Loucy (cell line): Measurements from ENCODE around the gene ENTPD1.

Experiments used
- H2AFZ ChIP-seq: fragments of 200-600 bp; sonication (generic); 2 replicates; pipeline ENCODE4 v1.6.0; 2016; ENCODE audit warnings: antibody characterized with exemption, mild to moderate bottlenecking, low read length, moderate library complexity
- H3F3A ChIP-seq: fragments of 200-600 bp; 2 replicates; pipeline ENCODE4 v1.6.0; 2016; ENCODE audit warnings: antibody characterized with exemption, low read depth, mild to moderate bottlenecking
- H3K27me3 ChIP-seq: fragments of 200-600 bp; sonication (generic); 2 replicates; pipeline ENCODE4 v1.6.1; 2014; ENCODE audit warnings: low read length, mild to moderate bottlenecking; ENCODE audit not compliant: insufficient read depth, poor library complexity, severe bottlenecking
- H3K36me3 ChIP-seq: fragments of 200-600 bp; sonication (generic); 2 replicates; pipeline ENCODE4 v1.6.1; 2016; ENCODE audit warnings: low read length; ENCODE audit not compliant: insufficient read depth
- H3K4me1 ChIP-seq: fragments of 200-600 bp; sonication (generic); 2 replicates; pipeline ENCODE4 v1.5.1; 2014; ENCODE audit warnings: low read length, mild to moderate bottlenecking; ENCODE audit not compliant: insufficient read depth, poor library complexity, severe bottlenecking
- H3K4me2 ChIP-seq: fragments of 200-600 bp; sonication (generic); 2 replicates; pipeline ENCODE4 v1.6.0; 2014; ENCODE audit warnings: antibody characterized with exemption, low read length, low read depth, mild to moderate bottlenecking; ENCODE audit not compliant: poor library complexity, severe bottlenecking
- H3K4me3 ChIP-seq: fragments of 200-600 bp; sonication (generic); 2 replicates; pipeline ENCODE4 v1.5.1; 2014; ENCODE audit warnings: low read length, mild to moderate bottlenecking, mixed read lengths; ENCODE audit not compliant: poor library complexity, severe bottlenecking
- H3K79me2 ChIP-seq: fragments of 200-600 bp; sonication (generic); 2 replicates; pipeline ENCODE4 v1.6.1; 2014; ENCODE audit warnings: low read length; ENCODE audit not compliant: insufficient read depth
- H3K9ac ChIP-seq: fragments of 200-600 bp; sonication (generic); 2 replicates; pipeline ENCODE4 v1.6.0; 2014; ENCODE audit warnings: mild to moderate bottlenecking, low read depth, low read length, moderate library complexity; ENCODE audit not compliant: poor library complexity, severe bottlenecking
- H3K9me2 ChIP-seq: fragments of 200-600 bp; sonication (generic); replicated peaks from 2 replicates; pipeline ENCODE4 v1.6.1; 2016; ENCODE audit warnings: low read depth, low read length, mixed read lengths
- H3K9me3 ChIP-seq: fragments of 200-600 bp; sonication (generic); 2 replicates; pipeline ENCODE4 v1.6.1; 2014; ENCODE audit warnings: mild to moderate bottlenecking, antibody characterized with exemption, low read length, low read depth; ENCODE audit not compliant: insufficient read depth
- H4K20me1 ChIP-seq: fragments of 200-600 bp; sonication (generic); 2 replicates; pipeline ENCODE4 v1.6.0; 2014; ENCODE audit warnings: antibody characterized with exemption, low read length, mild to moderate bottlenecking; ENCODE audit not compliant: insufficient read depth, poor library complexity, severe bottlenecking
- EZH2phosphoT487 ChIP-seq: fragments of 200-600 bp; IDR thresholded peaks from 2 replicates; pipeline ENCODE4 v1.6.1; 2018; ENCODE audit warnings: antibody characterized with exemption, mild to moderate bottlenecking, moderate library complexity, borderline replicate concordance
- TF ChIP-seq, protein P1 (sequence below): fragments of 200-600 bp; sonication (generic); conservative IDR thresholded peaks from 2 replicates; pipeline ENCODE4 v1.5.1; 2014; ENCODE audit warnings: mild to moderate bottlenecking, antibody characterized with exemption, low read length

Gene ENTPD1

DNA sequence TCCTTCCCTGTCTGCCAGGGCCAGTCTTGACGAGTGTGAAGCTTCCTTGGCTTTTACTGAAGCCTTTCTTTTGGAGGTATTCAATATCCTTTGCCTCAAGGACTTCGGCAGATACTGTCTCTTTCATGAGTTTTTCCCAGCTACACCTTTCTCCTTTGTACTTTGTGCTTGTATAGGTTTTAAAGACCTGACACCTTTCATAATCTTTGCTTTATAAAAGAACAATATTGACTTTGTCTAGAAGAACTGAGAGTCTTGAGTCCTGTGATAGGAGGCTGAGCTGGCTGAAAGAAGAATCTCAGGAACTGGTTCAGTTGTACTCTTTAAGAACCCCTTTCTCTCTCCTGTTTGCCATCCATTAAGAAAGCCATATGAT is 110.5 kb downstream of the ENTPD1 start:
- Histone ChIP-seq H3K9me3 (no peaks in the 10 kb centered on the region), H3K36me3 (no peaks in the 10 kb centered on the region; the same call in 1 of the 2 replicates), H4K20me1 (no peaks in the 10 kb centered on the region), H3K4me2 (no peak overlapping the region), H3K27me3 (no peaks in the 10 kb centered on the region), H3K4me3 (no peak overlapping the region), H3K9ac (no peak overlapping the region), H3K4me1 (peaks cover 19% of the 10 kb centered on the region), H2AFZ (no peak overlapping the region), H3F3A (no peaks in the 10 kb centered on the region), H3K9me2 (no peaks in the 10 kb centered on the region), H3K79me2 (no peaks in the 10 kb centered on the region)
- TF ChIP-seq, protein P1, sequence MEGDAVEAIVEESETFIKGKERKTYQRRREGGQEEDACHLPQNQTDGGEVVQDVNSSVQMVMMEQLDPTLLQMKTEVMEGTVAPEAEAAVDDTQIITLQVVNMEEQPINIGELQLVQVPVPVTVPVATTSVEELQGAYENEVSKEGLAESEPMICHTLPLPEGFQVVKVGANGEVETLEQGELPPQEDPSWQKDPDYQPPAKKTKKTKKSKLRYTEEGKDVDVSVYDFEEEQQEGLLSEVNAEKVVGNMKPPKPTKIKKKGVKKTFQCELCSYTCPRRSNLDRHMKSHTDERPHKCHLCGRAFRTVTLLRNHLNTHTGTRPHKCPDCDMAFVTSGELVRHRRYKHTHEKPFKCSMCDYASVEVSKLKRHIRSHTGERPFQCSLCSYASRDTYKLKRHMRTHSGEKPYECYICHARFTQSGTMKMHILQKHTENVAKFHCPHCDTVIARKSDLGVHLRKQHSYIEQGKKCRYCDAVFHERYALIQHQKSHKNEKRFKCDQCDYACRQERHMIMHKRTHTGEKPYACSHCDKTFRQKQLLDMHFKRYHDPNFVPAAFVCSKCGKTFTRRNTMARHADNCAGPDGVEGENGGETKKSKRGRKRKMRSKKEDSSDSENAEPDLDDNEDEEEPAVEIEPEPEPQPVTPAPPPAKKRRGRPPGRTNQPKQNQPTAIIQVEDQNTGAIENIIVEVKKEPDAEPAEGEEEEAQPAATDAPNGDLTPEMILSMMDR = no peak

DNA sequence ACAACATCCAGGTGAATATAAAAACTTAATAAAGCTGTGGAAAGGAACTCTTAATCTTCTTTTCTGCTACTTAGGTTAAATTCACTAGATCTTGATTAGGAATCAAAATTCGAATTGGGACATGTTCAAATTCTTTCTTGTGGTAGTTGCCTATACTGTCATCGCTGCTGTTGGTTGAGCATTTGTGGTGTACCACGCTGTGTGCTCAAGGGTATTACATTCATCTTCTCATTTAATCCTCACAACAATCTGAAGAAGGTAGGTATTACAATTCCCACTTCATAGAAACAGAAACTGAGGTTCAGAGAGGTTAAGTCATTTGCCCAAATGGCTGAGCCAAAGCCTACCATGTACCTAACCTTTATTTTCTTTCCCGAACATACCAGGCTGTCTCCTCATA is 111.9 kb downstream of the ENTPD1 start:
- no peaks in the 10 kb centered on the region for H4K20me1 ChIP-seq
- no peaks in the 10 kb centered on the region for H3K9me3 ChIP-seq
- no peaks in the 10 kb centered on the region for H3K79me2 ChIP-seq
- no peak overlapping the region for H3K4me3 ChIP-seq
- no peak overlapping the region for H3K9ac ChIP-seq
- peaks cover 19% of the 10 kb centered on the region for H3K4me1 ChIP-seq
- no peaks in the 10 kb centered on the region for H3K27me3 ChIP-seq
- H3K9me2 ChIP-seq = no peaks in the 10 kb centered on the region
- H3K36me3 ChIP-seq = no peaks in the 10 kb centered on the region; the same call in 1 of the 2 replicates
- no peak overlapping the region for H3K4me2 ChIP-seq
- no peak for TF ChIP-seq EZH2phosphoT487
- TF ChIP-seq, protein P1 = no peak
- no peaks in the 10 kb centered on the region for H3F3A ChIP-seq
- no peak overlapping the region for H2AFZ ChIP-seq

DNA sequence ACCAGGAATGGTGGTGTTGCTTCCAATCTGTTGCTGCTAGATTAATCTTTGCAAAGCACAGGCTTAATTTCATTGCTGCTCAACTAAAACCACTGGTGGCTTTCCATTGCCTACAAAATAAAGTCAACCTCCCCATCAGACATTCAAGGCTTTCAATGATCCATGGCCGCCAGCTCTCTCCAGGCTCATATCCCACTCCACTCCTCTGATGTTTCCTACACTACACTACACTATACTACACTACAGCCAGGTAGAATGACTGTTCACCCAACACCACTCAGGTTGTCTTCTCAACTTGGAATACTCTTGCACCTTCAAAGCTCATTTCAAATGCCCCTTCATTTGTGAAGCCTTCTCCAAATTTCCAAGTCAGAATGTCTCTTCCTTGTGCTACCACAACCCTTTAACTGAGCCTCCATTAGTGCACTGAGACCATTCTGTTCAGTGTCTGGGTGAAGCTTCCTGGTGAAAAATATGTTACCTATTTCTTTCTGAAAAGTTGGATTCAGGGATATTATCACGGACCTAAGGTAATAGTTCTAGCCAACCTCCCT is 116.3 kb downstream of the ENTPD1 start:
- no peak overlapping the region for H2AFZ ChIP-seq
- no peak overlapping the region for H3K4me3 ChIP-seq
- H3K36me3 ChIP-seq = peaks cover 8% of the 10 kb centered on the region; the same call in 1 of the 2 replicates

More for the DNA sequence above, 116.3 kb downstream of the ENTPD1 start:
- Histone ChIP-seq H3K4me2 (no peak overlapping the region), H3F3A (no peaks in the 10 kb centered on the region), H4K20me1 (no peaks in the 10 kb centered on the region), H3K9ac (no peak overlapping the region), H3K9me2 (no peaks in the 10 kb centered on the region), H3K27me3 (no peaks in the 10 kb centered on the region), H3K4me1 (peaks cover 10% of the 10 kb centered on the region), H3K9me3 (no peaks in the 10 kb centered on the region), H3K79me2 (no peaks in the 10 kb centered on the region)
- TF ChIP-seq, protein P1 = no peak
- TF ChIP-seq EZH2phosphoT487 = no peak
